Gastroesophageal sphincter (tissue), 3 donors: Measurements from ENCODE around the gene CCDC159.

ENCODE experiments used
- POLR2AphosphoS5 ChIP-seq: sonication (generic); formaldehyde crosslinking; IDR thresholded peaks from one replicate; pipeline ENCODE4 v1.6.1; 2017; ENCODE audit warnings: antibody characterized with exemption
- TF ChIP-seq, protein P1 (sequence below), 4 experiments: fragments of 200-600 bp in 2 of 4; fragments of 450-650 bp in 2 of 4; sonication (generic) in 1 of 4; IDR thresholded peaks; one replicate each; pipeline ENCODE4 v1.5.1; 2017 to 2019; ENCODE audit warnings: antibody characterized with exemption in 4 of 4, mild to moderate bottlenecking in 2 of 4, moderate library complexity in 2 of 4

DNA sequence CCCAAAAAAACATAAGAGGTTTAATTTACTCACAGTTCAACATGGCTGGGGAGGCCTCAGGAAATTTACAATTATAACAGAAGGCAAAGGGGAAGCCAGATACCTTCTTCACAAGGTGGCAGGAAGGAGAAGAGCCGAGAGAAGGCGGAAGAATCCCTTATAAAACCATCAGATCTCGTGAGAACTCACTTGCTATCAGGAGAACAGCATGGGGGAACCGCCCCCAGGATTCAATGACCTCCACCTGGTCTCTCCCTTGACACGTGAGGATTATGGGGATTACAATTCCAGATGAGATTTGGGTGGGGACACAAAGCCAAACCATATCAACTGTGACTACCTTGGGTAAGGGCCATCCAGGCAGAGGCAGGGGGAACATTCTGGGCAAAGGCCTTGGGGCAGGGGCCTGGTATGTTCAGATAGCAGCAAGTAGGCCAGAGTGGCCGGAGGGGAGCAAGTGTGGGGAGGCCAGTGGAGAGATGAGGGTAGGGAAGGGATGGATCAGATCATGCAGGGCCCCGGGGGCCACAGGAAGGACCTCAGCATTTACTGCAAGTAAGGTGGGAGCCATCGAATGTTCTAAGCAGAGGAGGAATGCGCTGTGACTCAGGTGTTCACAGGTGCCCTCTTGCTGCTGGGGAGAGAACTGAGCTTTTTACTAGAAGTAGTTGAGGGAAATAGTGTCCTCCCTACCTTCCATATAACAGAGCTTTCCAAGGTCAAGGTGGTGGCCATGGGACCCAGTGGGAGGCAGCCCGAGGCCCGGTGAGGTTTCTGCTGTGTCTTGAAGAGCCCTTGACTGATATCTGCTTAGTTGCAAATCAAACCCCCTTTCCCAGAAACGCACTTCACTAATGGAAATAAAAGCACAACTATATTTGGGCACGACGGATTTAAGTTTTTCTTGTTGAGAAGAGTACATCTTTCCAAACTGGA, 24.9 kb upstream of the CCDC159 start:
- TF ChIP-seq, protein P1, sequence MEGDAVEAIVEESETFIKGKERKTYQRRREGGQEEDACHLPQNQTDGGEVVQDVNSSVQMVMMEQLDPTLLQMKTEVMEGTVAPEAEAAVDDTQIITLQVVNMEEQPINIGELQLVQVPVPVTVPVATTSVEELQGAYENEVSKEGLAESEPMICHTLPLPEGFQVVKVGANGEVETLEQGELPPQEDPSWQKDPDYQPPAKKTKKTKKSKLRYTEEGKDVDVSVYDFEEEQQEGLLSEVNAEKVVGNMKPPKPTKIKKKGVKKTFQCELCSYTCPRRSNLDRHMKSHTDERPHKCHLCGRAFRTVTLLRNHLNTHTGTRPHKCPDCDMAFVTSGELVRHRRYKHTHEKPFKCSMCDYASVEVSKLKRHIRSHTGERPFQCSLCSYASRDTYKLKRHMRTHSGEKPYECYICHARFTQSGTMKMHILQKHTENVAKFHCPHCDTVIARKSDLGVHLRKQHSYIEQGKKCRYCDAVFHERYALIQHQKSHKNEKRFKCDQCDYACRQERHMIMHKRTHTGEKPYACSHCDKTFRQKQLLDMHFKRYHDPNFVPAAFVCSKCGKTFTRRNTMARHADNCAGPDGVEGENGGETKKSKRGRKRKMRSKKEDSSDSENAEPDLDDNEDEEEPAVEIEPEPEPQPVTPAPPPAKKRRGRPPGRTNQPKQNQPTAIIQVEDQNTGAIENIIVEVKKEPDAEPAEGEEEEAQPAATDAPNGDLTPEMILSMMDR (IDR thresholded peaks at IDR 0.05) = no peak
- TF ChIP-seq POLR2AphosphoS5 = no peak
